Calu3 (cell line): ENCODE data around the gene CADM1. TPM values are rescaled to one million over a fixed set of nuclear protein-coding genes. Genes with fewer than 3 reads are reported as not detected.

Experiments
- BruUV-seq: library from RNA; stranded (reverse); fragments of 400-500 nt; replicated peaks from 2 replicates; lab custom pipeline; 2021; lab: Mats Ljungman, UMichigan
- CTCF ChIA-PET: fragments of 300-600 bp; sonication (Branson Sonifier 250); formaldehyde crosslinking; loops from one replicate; lab custom pipeline; 2022; ENCODE audit warnings: antibody characterized with exemption; lab: Charles Lee
- DNase-seq: peaks from one replicate; pipeline ENCODE4 v3.0.0; 2022
- H3K27ac Mint-ChIP-seq: one replicate; pipeline ENCODE4 v1.8.0; 2022; ENCODE audit warnings: mixed read lengths; ENCODE audit not compliant: unreplicated experiment
- H3K27me3 Mint-ChIP-seq: one replicate; pipeline ENCODE4 v1.8.0; 2022; ENCODE audit warnings: mixed read lengths; ENCODE audit not compliant: unreplicated experiment
- H3K36me3 Mint-ChIP-seq: one replicate; pipeline ENCODE4 v1.8.0; 2022; ENCODE audit warnings: mild to moderate bottlenecking, moderate library complexity, mixed read lengths; ENCODE audit not compliant: insufficient read depth, unreplicated experiment
- H3K4me1 Mint-ChIP-seq: one replicate; pipeline ENCODE4 v1.8.0; 2022; ENCODE audit warnings: mild to moderate bottlenecking, low read depth, mixed read lengths; ENCODE audit not compliant: unreplicated experiment
- H3K4me3 Mint-ChIP-seq: one replicate; pipeline ENCODE4 v1.8.0; 2022; ENCODE audit warnings: mild to moderate bottlenecking, low read depth, moderate library complexity, mixed read lengths; ENCODE audit not compliant: unreplicated experiment
- H3K9me3 Mint-ChIP-seq: one replicate; pipeline ENCODE4 v1.8.0; 2022; ENCODE audit warnings: low read depth, mixed read lengths; ENCODE audit not compliant: unreplicated experiment
- CTCF ChIP-seq: fragments of 200-600 bp; IDR thresholded peaks from one replicate; pipeline ENCODE4 v1.8.0; 2022; ENCODE audit warnings: antibody characterized with exemption; ENCODE audit not compliant: unreplicated experiment
- intact Hi-C: fragments of 100-400 bp; cut with micrococcal nuclease; formaldehyde crosslinking; loops from one replicate; pipeline ENCODE4 v1.10.0; 2022; ENCODE audit not compliant: unreplicated experiment
- total RNA-seq: library from RNA; stranded (reverse); gene quantifications from 2 replicates; pipeline ENCODE4 v1.2.3, GENCODE V29; 2022

CADM1 gene
- total RNA-seq, 1 experiment from 2014 or later: 0.68 TPM

GRCh38 chr11:115541518-115541917 is 37.3 kb upstream of the CADM1 start:
- Mint-ChIP-seq H3K4me1 (no peaks in the 10 kb centered on the region), H3K9me3 (peaks cover 3% of the 10 kb centered on the region), H3K27me3 (no peaks in the 10 kb centered on the region)

GRCh38 chr11:115539844-115540243 is 35.6 kb upstream of the CADM1 start:
- H3K4me1 Mint-ChIP-seq: no peaks in the 10 kb centered on the region
- H3K36me3 Mint-ChIP-seq: no peaks in the 10 kb centered on the region
- peaks cover 4% of the 10 kb centered on the region for H3K9me3 Mint-ChIP-seq
- no peak overlapping the region for H3K27ac Mint-ChIP-seq
- intact Hi-C loops: no loop called here
- BruUV-seq: no TSS peak
- no peak for DNase-seq
- no peak for TF ChIP-seq CTCF
- CTCF ChIA-PET: no interaction called here
- no peak overlapping the region for H3K4me3 Mint-ChIP-seq
- no peaks in the 10 kb centered on the region for H3K27me3 Mint-ChIP-seq

More at GRCh38 chr11:115541518-115541917, 37.3 kb upstream of the CADM1 start:
- Mint-ChIP-seq H3K36me3 (no peaks in the 10 kb centered on the region), H3K27ac (no peak overlapping the region), H3K4me3 (no peak overlapping the region)
- BruUV-seq: no TSS peak
- CTCF ChIA-PET: no interaction called here
- no peak for DNase-seq
- TF ChIP-seq CTCF: no peak
- intact Hi-C loops: no loop called here

DNA sequence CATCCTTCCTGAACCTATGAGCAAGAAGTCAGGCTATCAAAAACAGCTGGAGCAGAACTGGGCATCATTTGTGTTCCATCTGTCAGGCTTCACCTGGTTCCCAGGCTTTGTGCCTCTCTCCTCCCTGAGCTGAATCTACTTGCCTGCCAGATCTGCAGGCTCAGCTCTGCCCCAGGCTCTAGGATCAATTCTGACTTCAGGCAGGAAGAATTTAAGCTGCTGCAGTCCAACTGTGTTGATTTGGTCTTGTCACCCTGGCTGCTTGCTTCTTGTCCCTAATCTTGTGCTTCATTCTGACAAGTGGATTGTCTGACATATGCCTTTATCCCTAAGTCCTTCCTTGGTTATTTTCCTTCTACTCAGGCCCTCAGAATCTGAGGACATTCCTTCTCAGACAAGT is 31.6 kb upstream of the CADM1 start:
- Mint-ChIP-seq H3K27me3 (no peaks in the 10 kb centered on the region), H3K4me3 (no peak overlapping the region), H3K36me3 (no peaks in the 10 kb centered on the region), H3K27ac (no peak overlapping the region), H3K4me1 (no peaks in the 10 kb centered on the region), H3K9me3 (peaks cover 11% of the 10 kb centered on the region)
- no TSS peak for BruUV-seq
- DNase-seq: no peak
- TF ChIP-seq CTCF: no peak
- intact Hi-C loops: no loop called here
- CTCF ChIA-PET: no interaction called here

DNA sequence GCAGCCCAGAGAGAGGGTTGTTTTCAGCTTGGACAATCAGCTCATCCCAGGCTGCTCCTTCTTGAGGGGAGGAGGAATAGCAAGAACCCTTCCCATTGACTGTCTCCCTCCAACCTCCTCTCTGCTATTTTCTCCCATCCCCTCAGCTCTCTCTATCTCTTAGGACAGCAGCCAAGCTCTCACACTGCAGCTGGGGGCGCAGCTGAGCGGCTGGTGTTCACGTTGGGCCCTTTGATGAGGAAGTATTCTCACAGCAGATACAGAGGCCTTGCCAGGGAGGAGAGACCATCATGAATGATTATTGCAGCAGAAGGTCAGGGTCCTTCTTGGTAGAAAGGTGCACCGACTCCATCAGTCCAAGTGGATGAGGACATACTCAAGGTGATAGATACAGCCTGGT is 26.5 kb upstream of the CADM1 start:
- intact Hi-C loops: no loop called here
- no peaks in the 10 kb centered on the region for H3K4me1 Mint-ChIP-seq
- no peak overlapping the region for H3K4me3 Mint-ChIP-seq
- no peaks in the 10 kb centered on the region for H3K27me3 Mint-ChIP-seq
- H3K9me3 Mint-ChIP-seq: peaks cover 7% of the 10 kb centered on the region
- no peaks in the 10 kb centered on the region for H3K36me3 Mint-ChIP-seq
- no TSS peak for BruUV-seq
- TF ChIP-seq CTCF: no peak
- no peak for DNase-seq
- H3K27ac Mint-ChIP-seq: no peak overlapping the region
- CTCF ChIA-PET: no interaction called here

GRCh38 chr11:115528225-115528624 is 24.0 kb upstream of the CADM1 start:
- CTCF ChIA-PET: no interaction called here
- no peak overlapping the region for H3K4me3 Mint-ChIP-seq
- H3K27ac Mint-ChIP-seq: no peak overlapping the region
- H3K9me3 Mint-ChIP-seq: peaks cover 2% of the 10 kb centered on the region
- no TSS peak for BruUV-seq
- no peaks in the 10 kb centered on the region for H3K27me3 Mint-ChIP-seq
- no peak for TF ChIP-seq CTCF
- DNase-seq: no peak
- no peaks in the 10 kb centered on the region for H3K36me3 Mint-ChIP-seq
- H3K4me1 Mint-ChIP-seq: no peaks in the 10 kb centered on the region
- intact Hi-C loops: no loop called here
